GM21786 (cell line): ENCODE results near the gene LRBA.

ENCODE experiments used
- ATAC-seq: cut with Tn5 transposase; IDR thresholded peaks from one replicate; pipeline ENCODE4 v1.9.1; 2021; ENCODE audit not compliant: unreplicated experiment

LRBA gene

GRCh38 chr4:150342945-150343344, 672.1 kb downstream of the LRBA start:
- ATAC-seq, result no peak

- no peak for ATAC-seq
These were observed 677.4 kb downstream of the LRBA start for GRCh38 chr4:150337734-150338133.

- ATAC-seq, result no peak
These were observed 678.2 kb downstream of the LRBA start for GRCh38 chr4:150336676-150337412.

GRCh38 chr4:150332961-150333360, 682.1 kb downstream of the LRBA start:
- no peak for ATAC-seq

GRCh38 chr4:150332086-150332485, 683.0 kb downstream of the LRBA start:
- ATAC-seq, result no peak

GRCh38 chr4:150329373-150329772, 685.7 kb downstream of the LRBA start:
- ATAC-seq, result no peak

GRCh38 chr4:150328496-150328895, 686.6 kb downstream of the LRBA start:
- no peak for ATAC-seq

- ATAC-seq, result no peak
These were observed 687.8 kb downstream of the LRBA start for GRCh38 chr4:150327262-150327780.

GRCh38 chr4:150325872-150326271, 689.2 kb downstream of the LRBA start:
- ATAC-seq, result no peak

GRCh38 chr4:150323406-150324325, 691.4 kb downstream of the LRBA start:
- no peak for ATAC-seq

- no peak for ATAC-seq
These were observed 692.4 kb downstream of the LRBA start for GRCh38 chr4:150322646-150323045.

- no peak for ATAC-seq
These were observed 694.0 kb downstream of the LRBA start for GRCh38 chr4:150321113-150321512.

GRCh38 chr4:150318971-150319370, 696.1 kb downstream of the LRBA start:
- ATAC-seq, result no peak

GRCh38 chr4:150318527-150318926, 696.6 kb downstream of the LRBA start:
- no peak for ATAC-seq

GRCh38 chr4:150316332-150317205, 698.5 kb downstream of the LRBA start:
- ATAC-seq, result no peak

- ATAC-seq, result no peak
These were observed 699.4 kb downstream of the LRBA start for GRCh38 chr4:150315691-150316090.

GRCh38 chr4:150315175-150315574, 699.9 kb downstream of the LRBA start:
- no peak for ATAC-seq

- no peak for ATAC-seq
These were observed 701.1 kb downstream of the LRBA start for GRCh38 chr4:150314031-150314430.

GRCh38 chr4:150310159-150310895, 704.8 kb downstream of the LRBA start:
- ATAC-seq, result no peak

- no peak for ATAC-seq
These were observed 706.1 kb downstream of the LRBA start for GRCh38 chr4:150308824-150309472.
